ENCODE data around the gene IQCE.

Gene IQCE, protein sequence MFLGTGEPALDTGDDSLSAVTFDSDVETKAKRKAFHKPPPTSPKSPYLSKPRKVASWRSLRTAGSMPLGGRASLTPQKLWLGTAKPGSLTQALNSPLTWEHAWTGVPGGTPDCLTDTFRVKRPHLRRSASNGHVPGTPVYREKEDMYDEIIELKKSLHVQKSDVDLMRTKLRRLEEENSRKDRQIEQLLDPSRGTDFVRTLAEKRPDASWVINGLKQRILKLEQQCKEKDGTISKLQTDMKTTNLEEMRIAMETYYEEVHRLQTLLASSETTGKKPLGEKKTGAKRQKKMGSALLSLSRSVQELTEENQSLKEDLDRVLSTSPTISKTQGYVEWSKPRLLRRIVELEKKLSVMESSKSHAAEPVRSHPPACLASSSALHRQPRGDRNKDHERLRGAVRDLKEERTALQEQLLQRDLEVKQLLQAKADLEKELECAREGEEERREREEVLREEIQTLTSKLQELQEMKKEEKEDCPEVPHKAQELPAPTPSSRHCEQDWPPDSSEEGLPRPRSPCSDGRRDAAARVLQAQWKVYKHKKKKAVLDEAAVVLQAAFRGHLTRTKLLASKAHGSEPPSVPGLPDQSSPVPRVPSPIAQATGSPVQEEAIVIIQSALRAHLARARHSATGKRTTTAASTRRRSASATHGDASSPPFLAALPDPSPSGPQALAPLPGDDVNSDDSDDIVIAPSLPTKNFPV

GRCh38 chr7:2558629-2559282 lies at the start of gene IQCE:
Gene IQCE, plus strand, starts transcription at chr7:2558979. Its CDS starts 203 bp downstream, at chr7:2559182.
- DNase-seq, result peak; percentile 91

DNA sequence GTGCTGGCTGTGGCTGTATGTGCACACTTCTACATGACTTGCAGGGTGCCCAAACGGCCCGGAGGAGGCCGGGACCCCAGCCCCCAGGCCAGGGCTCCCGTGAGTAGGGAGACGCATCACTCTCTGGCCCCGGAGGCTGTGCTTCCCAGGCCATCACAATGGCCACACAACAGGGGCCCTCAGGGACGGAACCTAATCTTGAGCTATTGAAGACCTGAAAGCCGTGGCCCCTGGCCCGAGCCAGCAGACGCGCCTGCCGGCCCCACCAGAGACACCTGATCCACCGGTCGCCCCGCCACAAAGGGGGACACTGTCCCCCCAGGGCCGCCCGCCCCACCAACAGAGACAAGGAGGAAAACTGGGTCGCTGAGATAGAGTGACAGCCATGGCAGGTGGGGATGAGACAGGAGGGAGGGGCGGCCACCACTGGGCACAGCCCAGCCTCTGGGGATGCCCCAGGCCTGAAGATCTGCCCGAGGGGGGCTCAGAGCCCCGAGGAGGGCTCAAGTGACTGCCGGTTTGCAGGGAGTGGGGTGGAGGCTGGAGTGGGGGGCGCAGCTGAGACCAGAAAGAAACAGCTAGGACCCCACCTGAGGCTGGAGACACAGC lies 49.4 kb upstream of the IQCE start:
- DNase-seq, result no peak

- DNase-seq, result no peak
These were observed 48.5 kb upstream of the IQCE start for GRCh38 chr7:2510130-2510776.

DNA sequence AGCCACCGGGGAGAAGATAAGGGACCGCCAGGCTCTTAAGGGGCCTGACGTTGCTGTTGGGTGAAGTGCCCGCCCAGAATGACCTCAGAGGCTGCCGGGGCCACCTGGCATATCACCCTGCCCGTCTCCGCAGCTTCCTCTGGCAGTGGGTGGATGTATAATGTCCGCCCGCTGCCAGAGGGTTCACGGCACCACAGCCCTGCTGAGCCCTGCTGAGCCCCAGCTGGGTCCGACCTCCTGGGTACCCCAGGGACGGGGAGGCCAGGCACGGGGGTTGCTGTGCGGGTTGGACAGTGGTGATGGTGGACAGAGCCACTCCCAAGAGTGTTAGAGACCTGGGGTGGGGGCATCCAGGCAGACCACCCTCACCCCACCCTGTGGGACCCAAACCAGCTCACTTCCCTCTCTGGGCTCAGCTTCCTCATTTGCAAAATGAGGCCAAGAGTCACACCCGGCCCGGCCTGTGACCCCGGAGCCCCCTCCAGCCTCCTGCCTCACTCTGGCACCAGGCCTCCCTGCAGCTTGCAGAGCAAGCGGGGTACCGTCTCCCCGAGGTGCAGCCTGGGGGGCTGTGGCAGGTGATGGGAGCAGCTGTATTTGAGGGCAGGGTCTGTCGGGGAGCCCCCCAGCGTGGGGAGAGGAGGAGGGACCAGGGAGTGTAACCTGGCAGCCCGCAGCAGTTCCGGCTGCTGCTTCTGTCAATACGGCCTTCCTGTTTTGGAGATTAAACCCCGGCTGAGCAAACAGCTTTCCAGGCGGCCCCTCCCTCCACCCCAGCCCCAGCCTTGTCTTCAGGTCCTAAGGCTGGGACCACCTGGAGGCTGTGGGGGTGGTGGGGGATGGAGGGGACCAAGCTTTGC lies 47.6 kb upstream of the IQCE start:
- peak; percentile 50 for DNase-seq

DNA sequence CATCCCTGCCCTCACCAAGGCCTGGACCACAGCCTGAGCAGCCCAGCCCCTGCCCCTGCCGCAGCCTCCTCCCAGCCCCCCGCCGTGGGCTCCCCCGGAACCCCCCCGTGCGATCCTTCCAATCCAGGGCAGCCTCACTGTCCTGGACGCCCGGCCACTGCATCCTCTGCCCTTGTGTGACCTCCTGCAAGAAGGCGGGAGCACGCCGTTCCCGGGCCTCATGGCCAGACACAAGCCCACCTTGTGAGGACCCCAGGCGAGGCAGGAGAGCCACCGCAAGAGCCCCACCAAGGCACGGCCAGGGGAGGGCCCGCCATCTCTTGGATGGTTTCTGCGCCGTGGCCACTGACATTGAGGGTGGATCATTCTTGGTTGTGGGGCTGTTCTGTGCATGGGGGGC lies 47.0 kb upstream of the IQCE start:
- no peak for DNase-seq

- no peak for DNase-seq
These were observed 46.6 kb upstream of the IQCE start for GRCh38 chr7:2512179-2512661.

DNA sequence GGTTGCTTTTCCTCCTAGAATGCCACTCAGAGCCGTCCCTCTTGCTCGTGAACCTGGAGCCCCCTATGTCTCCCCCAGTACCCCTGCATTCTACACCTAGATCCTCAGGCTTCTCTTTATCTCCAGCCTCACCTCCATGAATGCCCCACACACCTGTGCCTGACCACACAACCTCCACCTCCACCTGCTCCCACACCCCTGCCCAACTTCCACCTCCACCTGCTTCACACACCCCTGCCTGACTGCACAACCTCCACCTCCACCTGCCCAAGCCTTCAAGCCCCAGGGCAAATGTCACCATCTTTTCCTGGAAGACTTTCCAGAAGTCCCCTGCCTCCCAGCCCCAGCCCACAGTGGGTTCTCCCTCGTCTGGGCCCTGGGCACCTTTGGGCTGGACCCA lies 46.1 kb upstream of the IQCE start:
- DNase-seq, result no peak

DNA sequence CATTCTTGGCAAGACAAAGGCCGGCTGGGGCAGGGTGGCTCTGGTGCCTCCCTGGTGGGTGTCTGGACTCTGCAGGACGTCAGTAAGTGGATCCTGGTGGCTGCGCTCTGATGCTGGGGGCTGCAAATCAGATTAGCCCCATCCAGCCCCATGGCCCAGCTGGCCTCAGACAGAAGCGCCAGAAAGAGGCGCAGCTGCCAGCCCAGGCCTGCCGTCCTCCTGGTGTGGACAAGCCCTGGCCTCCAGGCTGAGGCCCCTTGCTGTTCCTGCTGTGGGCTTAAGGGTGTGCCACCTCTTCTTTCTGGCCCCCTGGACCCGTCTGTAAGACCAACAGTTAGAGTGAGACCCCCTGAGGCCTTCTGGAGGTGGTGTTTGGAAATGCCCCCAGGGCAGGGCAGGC lies 45.1 kb upstream of the IQCE start:
- DNase-seq, result no peak

GRCh38 chr7:2514473-2515423 lies 44.0 kb upstream of the IQCE start:
- DNase-seq, result no peak

DNA sequence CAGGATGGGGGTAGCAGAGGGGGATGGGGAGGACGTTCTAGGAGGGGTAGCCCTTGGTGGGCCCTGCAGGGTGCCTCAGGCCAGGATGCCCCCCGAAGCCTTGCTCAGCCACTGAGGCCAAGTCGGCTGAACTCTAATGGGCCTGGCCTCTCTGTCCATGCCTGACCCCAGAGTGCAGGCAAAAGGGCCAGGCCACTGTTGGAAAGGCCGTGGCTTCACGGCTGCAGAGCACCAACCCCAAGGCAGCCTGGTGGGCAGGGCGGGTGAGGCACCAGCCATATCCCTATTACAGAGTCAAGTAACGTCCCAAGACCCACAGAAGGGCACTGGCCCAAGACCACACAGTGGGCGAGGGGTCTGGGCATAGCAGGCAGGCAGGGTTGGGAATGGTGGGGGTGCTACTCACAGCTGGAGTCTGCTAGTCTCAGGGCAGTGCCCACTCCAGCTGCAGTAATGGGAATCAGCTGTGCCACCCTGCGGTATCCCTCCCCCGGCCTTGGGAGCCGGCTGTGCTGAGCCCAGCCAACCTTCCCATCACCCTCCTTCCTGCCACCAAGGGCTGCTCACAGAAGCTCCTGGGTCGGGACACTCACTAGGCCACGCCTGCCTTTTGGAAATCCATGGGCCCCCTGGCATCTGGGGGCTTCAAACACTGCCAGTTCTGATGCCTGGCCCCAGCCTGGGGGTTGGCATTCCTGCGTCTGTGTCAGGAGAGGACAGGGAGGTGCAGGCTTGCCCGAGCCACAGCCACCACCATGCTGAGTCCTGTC lies 43.2 kb upstream of the IQCE start:
- no peak for DNase-seq

DNA sequence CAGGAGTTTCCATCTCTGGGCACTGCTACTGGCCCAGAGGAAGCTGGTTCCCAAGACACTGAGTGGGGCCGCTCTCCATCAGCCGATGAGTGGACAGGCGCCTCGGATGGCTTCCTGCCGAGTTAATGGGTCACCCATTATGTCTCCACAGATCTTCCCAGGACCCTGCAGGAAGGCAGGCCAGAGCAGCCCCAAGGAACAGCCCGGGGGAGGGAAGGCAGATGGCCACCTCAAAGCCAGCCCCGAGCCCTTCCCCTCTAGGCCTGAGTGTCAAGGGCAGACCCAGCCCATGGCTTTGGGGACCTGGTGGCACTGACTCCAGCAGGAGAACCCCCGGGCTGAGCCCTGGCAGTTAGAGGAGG lies 42.6 kb upstream of the IQCE start:
- no peak for DNase-seq

DNA sequence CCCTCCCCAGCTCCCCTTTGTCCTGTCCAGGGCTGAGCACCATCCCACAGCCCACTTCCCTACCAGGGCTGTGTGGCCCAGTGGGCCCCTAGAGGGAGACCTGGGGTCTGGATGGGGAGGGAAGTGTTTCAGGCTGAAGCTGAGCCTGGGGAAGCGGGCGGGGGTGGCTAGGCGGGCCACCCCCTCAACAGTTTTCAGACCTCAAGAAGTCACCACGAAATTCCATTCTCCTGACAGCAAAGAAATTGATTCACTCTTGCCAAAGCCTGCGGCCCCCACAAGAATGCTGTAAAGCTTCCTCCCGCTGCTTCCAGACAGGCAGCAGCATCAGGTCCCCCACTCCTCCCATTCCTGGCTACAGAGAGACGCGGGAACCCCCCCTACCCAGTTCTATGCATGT lies 41.8 kb upstream of the IQCE start:
- DNase-seq, result no peak

GRCh38 chr7:2517678-2518507 lies 40.9 kb upstream of the IQCE start:
- DNase-seq, result no peak

- DNase-seq, result no peak
These were observed 40.1 kb upstream of the IQCE start for GRCh38 chr7:2518737-2519118.

- peak; percentile 81 for DNase-seq
These were observed 39.5 kb upstream of the IQCE start, which contains the start of gene LFNG for GRCh38 chr7:2519119-2519930. Gene LFNG, plus strand, starts transcription at chr7:2519774. Its CDS starts 88 bp downstream, at chr7:2519862.

- DNase-seq, result no peak
These were observed 38.5 kb upstream of the IQCE start for GRCh38 chr7:2520131-2520760.

GRCh38 chr7:2520761-2521290 lies 38.0 kb upstream of the IQCE start:
- DNase-seq, result no peak

All from stimulated activated CD4-positive, alpha-beta T cell treated with anti-CD3 and anti-CD28 coated beads, Interleukin-4, amount 100 ng/mL, for 24 hours (primary cell).